NCI-H345 treated with DMSO at 0.1 percent for 48 hours (cell line): Measurements from ENCODE around the gene TOMM6.
A peak's percentile ranks its signal among the peaks of the same experiment; 100 is the strongest.

Experiments
- DNase-seq: peaks from one replicate; lab custom pipeline; 2025; ENCODE audit not compliant: unreplicated experiment; lab: John Stamatoyannopoulos, UW

The TOMM6 gene

DNA sequence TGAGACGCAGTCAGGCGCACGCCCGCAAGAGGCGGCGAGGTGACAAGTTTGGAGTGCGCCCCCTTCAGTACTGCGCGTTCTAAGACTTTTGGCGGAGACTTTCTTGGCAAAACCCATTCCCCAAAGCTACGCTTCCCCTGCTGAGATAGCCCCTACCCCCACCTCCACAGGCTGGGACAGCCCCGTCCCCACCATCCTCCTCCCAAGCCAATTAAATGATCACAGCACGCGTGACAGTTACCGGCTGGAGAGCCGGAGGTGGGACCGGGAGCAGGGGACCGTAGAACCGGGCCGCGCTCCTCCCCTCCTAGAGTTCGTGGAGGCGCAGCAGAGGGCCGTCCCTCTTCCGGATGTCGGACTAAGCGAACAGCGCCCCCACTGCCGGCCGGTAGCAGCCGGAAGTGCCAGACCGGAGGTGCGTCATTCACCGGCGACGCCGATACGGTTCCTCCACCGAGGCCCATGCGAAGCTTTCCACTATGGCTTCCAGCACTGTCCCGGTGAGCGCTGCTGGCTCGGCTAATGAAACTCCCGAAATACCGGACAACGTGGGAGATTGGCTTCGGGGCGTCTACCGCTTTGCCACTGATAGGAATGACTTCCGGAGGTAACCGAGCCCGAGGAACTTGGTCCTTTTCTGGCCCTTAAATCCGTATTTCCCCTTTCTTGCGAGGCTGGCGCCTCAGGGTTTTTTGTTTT is at the start of gene TOMM6:
Gene TOMM6 (plus strand): TSS at position 476 of the 699 bp plus-strand sequence. CDS start 4 bp downstream, at position 480.
- DNase-seq: peak; percentile 91

DNA sequence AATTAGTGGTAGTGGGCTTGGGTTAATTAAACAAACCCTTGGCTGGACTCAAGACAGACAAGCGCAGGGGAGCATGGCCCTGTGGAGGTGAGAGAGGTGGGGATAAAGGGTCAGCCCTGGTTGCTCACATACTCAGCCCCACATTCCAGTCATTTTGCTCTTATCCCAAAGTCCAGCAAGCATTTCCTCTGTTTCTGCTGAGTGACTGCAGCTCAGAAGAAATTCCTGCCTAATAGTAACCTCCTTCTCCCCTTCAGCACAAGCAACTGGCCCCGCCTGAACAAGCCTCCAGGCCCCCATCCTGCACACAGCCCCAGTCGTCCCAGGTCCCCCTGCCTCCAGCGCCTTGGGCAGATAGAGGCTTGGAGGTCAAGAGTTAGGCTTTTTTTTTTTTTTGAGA is 48.5 kb upstream of the TOMM6 start:
- DNase-seq: no peak

DNA sequence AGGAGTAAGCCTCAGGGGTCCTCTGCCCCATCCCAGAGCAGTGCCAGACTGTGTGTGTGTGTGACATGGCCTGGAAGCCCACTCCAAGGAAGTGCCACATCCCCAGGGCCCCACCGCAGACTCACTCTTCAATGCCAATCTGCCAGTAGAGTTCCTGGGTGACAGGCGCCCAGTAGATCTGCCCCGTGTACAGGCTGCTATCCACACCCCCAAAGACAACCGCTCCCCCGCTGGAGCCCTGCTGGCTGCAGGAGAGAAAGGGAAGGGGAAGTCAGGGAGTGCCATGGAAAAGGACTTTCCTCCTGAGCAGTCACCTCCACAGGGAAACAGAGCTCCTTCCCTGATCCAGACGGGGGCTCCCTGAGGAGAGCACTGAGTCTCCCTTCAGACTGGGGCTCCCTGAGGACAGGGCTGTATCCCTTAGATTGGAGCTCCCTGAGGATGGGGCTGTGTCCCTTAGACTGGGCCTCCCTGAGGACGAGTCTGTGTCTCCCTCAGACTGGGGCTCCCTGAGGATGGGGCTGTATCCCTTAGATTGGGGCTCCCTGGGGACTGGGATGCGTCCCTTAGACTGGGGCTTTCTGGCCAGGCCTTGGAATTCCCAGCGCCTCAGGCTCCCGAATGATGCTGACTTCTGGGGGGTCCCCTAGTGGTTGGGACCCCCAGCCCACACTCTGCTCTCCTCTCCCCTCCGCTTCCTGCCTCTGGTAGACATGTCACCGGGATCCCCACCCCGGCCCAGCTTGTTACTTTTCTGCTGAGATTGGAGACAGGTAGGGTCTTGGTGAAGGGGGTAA is 46.9 kb upstream of the TOMM6 start:
- no peak for DNase-seq

DNA sequence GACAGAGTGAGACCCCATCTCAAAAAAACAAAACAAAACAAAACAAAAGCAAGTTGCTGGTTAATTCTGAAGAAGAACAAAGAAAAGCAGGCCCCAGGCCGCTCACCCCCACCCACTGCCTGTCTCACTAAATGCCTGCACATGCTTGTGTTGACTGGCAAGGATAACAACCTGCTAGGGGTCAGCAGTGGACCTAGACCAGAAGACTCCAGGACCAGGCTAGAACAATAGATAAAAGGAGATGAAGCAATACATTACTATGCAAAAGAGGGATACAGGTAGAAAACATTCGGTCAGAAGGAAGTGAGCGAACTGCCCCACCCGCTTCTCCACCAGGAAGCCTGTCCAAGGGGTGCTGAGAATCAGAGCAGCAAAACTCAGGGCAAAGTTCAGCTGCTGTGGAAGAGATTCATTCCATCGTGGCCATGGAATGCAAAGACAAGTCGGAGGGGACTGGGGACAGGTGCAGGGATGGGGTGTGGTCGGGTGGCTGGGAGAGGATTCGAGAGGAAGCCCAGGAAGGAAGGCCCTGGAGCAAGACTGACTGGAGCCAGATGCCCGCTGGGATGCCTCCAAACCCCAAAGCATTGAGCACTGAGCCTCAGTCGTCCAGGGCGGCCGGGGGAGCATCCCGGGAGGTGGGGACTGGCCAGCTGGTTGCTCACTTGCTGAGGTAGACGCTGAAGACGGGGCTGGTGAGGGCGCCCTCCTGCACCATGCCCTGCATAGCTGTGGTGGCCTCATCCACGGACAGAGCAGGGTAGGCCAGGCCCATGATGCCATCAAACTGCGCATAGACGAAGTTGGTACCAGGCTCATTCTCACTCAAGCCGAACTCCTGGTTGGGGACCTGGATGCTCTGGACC is 45.6 kb upstream of the TOMM6 start:
- DNase-seq: no peak

DNA sequence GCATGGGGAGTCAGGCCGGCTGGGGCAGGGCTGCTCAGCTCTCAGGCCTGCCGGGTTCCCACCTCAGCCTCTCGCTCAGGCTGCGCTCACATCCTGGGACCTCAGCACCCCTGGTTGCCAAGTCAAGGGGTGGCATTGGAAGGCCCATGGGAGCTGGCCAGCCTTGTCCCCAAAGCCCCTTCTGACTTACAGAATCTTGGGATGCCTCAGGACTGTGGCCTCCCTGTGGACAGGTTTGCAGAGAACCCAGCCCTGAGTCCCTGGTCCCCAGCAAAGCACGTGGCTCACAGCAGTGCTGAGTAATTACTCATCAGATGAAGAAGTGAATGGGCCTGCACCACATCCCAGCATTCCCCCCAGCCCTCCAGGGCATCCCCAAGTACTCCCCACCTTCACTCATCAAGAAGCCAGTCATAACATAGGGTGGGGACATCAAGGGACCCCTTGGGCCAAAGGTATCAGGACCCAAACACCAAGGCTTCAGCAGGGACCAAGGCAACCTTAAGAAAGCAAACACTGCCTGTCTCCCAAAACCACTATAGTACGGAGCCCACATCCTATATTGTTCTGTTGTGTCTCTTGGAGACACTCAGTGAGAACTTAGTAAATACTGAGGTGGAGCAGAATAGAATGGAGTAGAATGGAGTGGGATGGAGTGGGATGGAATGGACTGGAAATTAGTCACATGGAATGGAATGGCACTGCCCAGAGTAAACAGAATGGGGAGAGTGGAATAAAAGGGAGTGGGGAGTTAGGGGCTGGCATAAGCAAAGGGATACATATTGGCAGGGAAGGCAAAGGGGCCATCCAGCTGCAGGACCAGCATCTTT is 43.9 kb upstream of the TOMM6 start:
- no peak for DNase-seq

DNA sequence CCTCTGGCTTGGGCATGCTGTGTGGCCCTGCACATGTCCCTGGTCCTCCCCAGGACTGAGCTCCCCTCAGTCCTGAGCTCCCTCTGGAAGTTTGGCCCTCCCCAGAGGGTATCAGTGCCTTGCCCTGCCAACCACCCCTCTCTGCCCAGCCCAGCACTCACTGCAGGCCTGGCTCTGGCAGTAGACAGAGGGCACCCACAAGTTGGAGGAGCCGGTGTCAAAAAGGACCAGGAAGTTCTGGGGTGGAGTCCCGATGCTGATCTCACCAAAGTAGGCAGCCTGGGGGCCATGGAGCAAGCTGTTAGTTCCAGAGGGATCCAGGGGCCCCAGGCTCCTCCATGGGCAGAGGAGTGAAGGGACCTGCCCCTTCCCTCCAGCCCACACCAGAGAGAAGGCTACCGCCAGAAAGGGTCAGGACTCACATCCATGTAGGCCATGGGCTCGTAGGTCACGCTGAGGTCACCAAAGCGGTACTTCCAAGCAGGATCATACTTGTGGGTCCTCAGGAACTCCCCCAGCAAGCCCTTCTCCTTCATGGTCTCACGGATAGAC is 43.2 kb upstream of the TOMM6 start:
- no peak for DNase-seq

DNA sequence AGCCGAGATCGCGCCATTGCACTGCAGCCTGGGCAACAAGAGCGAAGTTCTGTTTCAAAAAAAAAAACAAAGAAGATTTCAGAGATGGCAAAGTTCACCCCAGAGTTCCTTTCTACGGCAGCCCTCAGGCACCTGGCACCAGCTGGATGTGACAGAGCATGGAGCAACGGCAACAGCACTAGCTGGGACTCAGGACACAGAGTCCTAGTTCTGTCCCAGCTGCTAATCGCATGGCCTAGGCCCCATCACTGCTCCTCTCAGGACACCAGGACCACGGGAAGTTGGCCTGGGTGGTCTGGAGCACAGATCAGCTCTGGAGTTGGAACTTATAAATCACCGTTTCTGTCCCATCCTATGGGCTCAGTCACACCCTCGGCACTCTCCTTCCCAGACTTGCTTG is 41.4 kb upstream of the TOMM6 start:
- no peak for DNase-seq

DNA sequence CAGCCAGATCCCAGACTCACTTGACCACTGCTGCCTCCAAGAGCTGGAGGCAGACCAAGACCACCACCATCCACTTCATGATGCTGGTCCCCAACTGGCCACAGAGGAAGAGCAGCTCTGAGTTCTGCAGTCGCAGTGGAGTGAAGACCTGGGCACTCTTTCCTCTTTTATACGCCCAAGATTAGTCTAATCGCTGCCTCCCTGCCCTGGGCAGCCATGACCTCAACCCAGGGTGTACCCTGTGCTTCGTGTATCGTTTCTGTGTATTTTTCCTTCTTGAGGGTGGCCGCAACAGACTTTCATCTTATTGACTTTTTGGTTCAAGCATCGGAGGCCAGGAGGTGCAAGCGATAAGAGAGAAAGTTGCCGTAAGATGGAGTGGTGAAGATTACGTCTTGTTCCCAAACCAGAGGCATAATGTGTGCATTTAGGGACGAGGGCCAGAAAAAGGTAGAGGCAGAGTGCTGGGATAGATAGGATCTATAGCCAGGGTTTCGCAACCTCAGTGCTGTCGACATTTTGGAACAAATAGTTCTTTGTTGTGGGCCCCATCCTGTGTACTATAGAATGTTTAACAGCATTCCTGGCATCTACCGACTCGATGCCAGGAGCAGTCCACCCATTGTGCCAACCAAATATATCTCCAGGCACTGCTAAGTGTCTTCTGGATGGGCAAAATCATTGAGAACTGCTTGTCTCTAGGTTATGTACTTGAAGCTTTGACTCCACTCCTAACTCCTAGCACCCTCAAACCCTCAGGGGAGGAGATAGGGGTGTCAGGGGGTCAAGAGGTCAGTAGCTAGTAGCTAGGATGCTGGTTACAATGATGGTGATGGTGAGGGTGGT is 40.0 kb upstream of the TOMM6 start, which contains the start of gene PGC:
Gene PGC (minus strand): TSS at position 142 of the 846 bp plus-strand sequence. CDS start 63 bp downstream, at position 79.
- DNase-seq: no peak

DNA sequence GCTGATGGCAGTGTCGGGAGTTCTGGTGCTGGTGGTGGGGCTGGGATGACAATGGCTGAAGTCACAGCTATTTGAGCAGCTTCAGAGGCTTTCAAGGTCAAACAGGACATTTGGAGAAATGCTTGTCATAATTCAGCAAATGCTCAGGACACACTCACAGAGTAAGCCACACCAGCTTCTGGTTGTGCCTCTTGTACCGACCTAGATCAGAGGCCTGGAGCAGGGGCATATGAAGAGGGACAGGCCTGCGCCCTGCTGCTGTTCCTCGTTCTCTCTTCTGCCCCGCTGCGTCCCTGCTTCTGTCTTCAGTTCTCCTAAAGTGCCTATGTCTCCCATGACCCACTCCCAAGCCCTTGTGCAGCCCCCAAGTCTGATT is 39.4 kb upstream of the TOMM6 start:
- DNase-seq: no peak

DNA sequence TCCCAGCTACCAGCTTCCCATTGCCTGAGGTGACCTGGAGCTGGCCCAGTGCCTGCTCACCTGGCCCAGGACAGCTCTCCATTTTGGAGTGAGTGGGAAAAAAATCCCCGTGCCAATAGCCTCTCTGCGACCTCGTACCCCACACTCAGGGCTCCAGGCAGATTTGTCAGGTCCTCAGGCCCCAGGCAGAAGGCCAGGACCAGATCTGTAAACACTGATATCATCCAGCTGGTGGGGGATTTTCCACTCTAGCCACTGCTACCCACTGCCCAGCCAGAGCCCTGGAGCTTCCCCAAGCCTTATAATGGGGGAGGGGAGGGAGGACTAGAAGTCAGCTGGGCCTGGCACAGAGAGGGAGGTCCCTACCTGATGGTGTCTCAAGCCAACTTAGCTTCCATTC is 39.0 kb upstream of the TOMM6 start:
- DNase-seq: no peak

DNA sequence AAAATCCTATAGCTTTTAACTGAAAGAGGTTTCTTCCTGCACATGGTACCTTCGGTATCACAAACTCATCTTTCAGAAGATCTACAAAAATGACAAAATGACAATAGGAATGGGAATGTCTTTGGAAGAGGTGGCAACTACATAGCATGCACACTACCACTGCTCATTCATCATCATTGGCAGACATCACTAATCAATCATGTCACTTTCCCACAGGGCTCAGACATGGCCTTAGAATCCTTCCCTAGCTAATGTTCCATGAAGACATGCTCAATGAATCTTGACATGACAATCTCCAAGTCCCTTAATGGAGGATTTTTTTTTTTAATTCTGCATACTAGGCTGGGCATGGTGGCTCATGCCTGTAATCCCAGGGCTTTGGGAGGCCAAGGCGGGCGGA is 37.1 kb upstream of the TOMM6 start:
- DNase-seq: no peak

DNA sequence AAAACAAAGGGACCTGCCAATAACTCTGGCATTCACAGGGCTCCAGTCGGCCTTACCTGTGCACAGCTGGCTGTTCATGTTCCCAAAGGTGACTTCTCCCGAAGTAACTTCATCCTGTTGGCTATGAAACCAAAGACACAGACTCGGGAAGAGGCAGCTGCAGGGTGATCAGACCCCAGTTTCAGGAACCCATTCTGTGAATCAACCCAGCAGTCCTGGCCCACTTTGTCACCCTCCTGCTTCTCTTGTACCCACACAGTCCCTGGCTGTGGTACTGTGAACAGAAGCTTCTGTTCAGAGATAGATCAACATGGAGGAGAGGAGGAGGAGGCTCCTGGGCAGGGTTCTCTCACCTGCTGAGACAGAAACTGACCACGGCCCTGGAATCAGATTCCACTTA is 31.6 kb upstream of the TOMM6 start:
- no peak for DNase-seq

DNA sequence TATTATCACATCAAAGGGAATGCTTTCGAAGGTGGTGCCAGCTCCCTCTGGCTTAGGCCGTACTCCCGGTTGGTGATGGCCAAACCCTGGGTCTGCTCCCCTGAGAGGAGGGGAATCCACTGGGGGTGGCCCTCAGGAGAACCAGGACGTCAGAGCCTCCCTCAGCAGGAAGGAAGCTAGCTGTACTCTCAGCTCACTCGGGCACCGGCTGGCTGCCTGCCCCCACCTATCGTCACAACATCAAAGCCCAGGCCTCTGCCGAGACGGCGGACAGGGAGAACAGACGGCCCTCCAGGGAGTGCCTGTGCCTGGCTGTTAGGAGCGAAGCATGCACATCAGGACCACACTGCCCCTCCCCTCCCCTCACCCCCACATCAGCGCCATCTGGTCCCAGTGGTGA is 31.1 kb upstream of the TOMM6 start:
- DNase-seq: no peak

DNA sequence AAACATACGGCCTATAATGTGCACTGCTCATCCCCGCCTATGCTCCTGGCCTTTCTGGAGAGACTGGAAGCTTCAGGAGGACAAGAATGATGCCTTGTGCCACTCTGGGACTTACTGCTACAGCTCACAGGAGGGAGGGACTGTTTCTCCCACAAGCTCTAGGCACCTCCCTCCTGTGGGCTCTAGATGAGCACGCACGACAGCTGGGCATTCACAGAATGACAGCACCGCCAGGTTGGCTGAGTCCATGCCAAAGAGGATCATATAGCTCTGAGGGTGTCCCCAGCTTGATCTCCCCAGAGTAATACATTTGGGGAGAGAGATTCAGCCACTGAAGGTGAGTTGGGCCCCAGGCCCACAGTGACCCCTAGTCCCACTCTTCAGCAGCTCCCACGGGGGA is 30.2 kb upstream of the TOMM6 start:
- DNase-seq: no peak

DNA sequence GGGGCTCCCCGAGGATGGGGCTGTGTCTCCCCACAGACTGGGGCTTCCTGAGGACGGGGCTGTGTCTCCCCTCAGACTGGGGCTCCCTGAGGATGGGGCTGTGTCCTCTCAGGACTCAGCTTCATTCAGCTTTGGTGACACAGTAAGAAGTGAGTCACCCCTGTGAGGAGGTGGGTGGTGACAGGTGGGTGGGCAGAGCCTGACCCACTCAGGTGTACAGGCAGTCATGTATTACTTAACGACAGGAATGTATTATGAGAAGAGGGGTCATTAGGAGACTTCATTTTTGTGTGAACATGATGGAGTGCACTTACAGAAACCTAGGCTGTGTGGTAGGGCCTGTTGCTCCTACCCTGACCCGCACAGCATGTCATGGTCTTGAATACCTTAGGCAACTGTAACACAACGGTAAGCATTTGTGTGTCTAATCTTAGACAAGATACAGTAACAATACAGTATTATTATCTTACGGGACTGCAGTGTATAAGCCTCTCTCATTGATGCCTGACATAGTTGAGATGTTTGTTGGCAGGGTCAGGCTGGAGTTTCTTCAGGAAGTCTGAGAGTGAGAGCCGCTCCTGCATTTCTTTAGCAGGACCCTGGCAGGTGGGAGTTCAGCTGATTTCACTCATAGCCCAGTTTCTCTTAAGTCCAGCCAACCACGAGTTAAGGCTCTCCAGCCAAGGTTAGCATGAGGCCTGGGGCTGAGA is 29.4 kb upstream of the TOMM6 start:
- no peak for DNase-seq

DNA sequence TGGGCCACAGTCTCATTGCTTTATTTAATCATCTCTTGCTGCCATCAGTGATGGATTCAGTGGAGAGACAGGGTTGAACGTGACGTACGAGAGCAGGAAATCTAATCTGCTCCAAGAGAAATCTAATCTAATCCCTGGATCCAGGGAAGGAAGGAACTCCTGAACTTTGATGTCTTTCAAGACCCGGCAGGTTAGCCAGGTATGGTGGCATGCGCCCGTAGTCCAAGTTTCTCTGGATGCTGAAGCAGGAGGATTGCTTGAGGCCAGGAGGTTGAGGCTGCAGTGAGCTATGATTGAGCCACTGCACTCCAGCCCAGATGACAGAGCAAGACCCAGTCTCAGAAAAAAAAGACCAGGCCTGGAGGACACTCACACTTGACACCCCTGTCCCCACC is 28.9 kb upstream of the TOMM6 start:
- DNase-seq: no peak

DNA sequence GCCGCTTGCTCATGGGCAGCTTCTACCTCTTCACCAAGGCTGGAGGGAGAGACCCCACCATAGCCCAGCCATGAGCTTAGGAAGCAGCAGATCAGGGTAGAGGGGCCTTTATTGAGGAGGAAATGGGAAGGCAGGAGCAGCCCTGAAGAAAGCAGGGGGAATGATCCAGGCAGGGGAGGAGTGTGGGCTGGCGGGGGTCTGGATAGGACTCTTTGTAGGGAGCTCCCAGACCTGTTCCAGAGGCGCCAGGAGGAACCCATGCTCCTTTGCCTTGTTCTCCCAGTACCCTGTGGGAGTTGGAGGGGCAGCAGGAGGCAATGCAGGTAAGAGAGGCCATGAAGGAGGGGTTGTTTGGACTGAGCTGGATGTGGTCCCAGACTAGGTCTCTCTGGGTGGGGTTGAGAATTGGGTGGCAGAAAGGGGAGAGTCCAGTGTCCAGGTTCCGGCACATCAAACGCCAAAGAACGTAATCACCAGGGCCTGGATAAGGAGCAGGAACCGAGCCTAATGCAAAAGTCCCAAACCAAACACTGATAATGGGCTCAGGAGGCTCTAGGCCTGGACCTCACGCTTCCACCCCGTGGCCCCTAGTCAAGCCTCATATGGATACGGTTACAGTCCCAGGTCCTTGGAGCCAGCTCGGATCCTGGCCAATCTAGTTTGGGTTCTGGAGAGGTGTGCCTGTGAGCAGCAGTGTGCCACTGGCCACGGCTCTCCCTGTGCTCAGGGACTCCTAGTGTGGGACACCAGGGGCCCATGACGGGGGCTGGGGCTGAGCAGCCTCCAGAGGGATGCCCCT is 28.2 kb upstream of the TOMM6 start:
- DNase-seq: no peak
